CD4-positive, alpha-beta memory T cell (primary cell): ENCODE measurements around the gene CREBBP. TPM values are rescaled to one million over a fixed set of nuclear protein-coding genes. Genes with fewer than 3 reads are reported as not detected.
"Not testable (repeated sequence)": the region's sequence is repeated elsewhere in the genome, so short reads cannot be mapped to it uniquely, and the experiment has no call there.

Experiments used
- CTCF ChIA-PET: fragments of 350-600 bp; sonication (Branson Sonifier 250); formaldehyde crosslinking; loops from one replicate; lab custom pipeline; 2021; ENCODE audit warnings: inconsistent platforms; ENCODE audit not compliant: partially characterized antibody; lab: Charles Lee
- POLR2A ChIA-PET: fragments of 350-600 bp; sonication (Branson Sonifier 250); formaldehyde crosslinking; loops from one replicate; lab custom pipeline; 2021; ENCODE audit not compliant: partially characterized antibody; lab: Charles Lee
- DNase-seq, 5 donors: peaks; one replicate each; pipeline versions ENCODE4 v3.0.0 to v3.0.0-alpha.2; 2020 to 2022; ENCODE audit warnings: mixed read lengths in 1 of 5
- H3K27ac ChIP-seq: one replicate; pipeline ENCODE4 v1.7.0; 2013; ENCODE audit warnings: low read depth, low read length
- H3K27me3 ChIP-seq: 2 replicates; pipeline ENCODE4 v1.7.0; 2013; ENCODE audit warnings: mild to moderate bottlenecking, low read length, moderate library complexity; ENCODE audit not compliant: insufficient read depth
- H3K36me3 ChIP-seq: 2 replicates; pipeline ENCODE4 v1.7.0; 2013; ENCODE audit warnings: mild to moderate bottlenecking, low read length, moderate library complexity; ENCODE audit not compliant: insufficient read depth
- H3K4me1 ChIP-seq: 2 replicates; pipeline ENCODE4 v1.7.0; 2013; ENCODE audit warnings: mild to moderate bottlenecking, low read length, moderate library complexity; ENCODE audit not compliant: insufficient read depth
- H3K4me3 ChIP-seq, 2 donors: one replicate each; pipeline ENCODE4 v1.7.0; 2013; ENCODE audit warnings: low read length in 2 of 2, mild to moderate bottlenecking in 1 of 2
- H3K9me3 ChIP-seq, 2 donors: one replicate each; pipeline ENCODE4 v1.7.0; 2013; ENCODE audit warnings: low read length in 2 of 2, control low read depth in 1 of 2; ENCODE audit not compliant: control insufficient read depth in 1 of 2
- H3K27ac Mint-ChIP-seq, 7 donors: one replicate each; pipeline ENCODE4 v1.8.0; 2020 to 2021; ENCODE audit warnings: mixed read lengths in 7 of 7, mild to moderate bottlenecking in 6 of 7, inconsistent platforms in 3 of 7, moderate library complexity in 3 of 7
- H3K27me3 Mint-ChIP-seq, 2 donors: one replicate each; pipeline ENCODE4 v1.8.0; 2020 to 2021; ENCODE audit warnings: mixed read lengths in 2 of 2
- H3K36me3 Mint-ChIP-seq, 2 donors: one replicate each; pipeline ENCODE4 v1.8.0; 2020 to 2021; ENCODE audit warnings: mixed read lengths in 2 of 2, inconsistent platforms in 1 of 2, mild to moderate bottlenecking in 1 of 2
- H3K4me1 Mint-ChIP-seq, 4 donors: one replicate each; pipeline ENCODE4 v1.8.0; 2020 to 2021; ENCODE audit warnings: mixed read lengths in 4 of 4, mild to moderate bottlenecking in 1 of 4
- H3K4me3 Mint-ChIP-seq, 8 donors: one replicate each; pipeline ENCODE4 v1.8.0; 2020 to 2021; ENCODE audit warnings: mixed read lengths in 8 of 8, mild to moderate bottlenecking in 7 of 8, moderate library complexity in 6 of 8, inconsistent platforms in 3 of 8
- H3K9me3 Mint-ChIP-seq, 8 donors: one replicate each; pipeline ENCODE4 v1.8.0; 2020 to 2021; ENCODE audit warnings: mixed read lengths in 8 of 8, mild to moderate bottlenecking in 5 of 8, inconsistent platforms in 3 of 8, moderate library complexity in 1 of 8
- intact Hi-C: fragments of 100-400 bp; cut with micrococcal nuclease; formaldehyde crosslinking; loops from one replicate; pipeline ENCODE4 v1.15.1; 2023
- polyA plus RNA-seq, 2 donors: library from polyadenylated mRNA; unstranded; fragments of 300-500 nt; fragmentation: Illumina TruSeq; gene quantifications; one replicate each; pipeline ENCODE4 v1.2.3, GENCODE V29; 2021
- total RNA-seq, 2 experiments: library from RNA; stranded (reverse); gene quantifications; one replicate each; pipeline ENCODE4 v1.2.3, GENCODE V29; 2021

The CREBBP gene
- total RNA-seq: 100 to 1,000 TPM; 119 to 133 TPM
- polyA plus RNA-seq: 10 to 100 TPM in 1 of 2 donors, under 1 TPM in 1; 0.60 to 17.9 TPM

DNA sequence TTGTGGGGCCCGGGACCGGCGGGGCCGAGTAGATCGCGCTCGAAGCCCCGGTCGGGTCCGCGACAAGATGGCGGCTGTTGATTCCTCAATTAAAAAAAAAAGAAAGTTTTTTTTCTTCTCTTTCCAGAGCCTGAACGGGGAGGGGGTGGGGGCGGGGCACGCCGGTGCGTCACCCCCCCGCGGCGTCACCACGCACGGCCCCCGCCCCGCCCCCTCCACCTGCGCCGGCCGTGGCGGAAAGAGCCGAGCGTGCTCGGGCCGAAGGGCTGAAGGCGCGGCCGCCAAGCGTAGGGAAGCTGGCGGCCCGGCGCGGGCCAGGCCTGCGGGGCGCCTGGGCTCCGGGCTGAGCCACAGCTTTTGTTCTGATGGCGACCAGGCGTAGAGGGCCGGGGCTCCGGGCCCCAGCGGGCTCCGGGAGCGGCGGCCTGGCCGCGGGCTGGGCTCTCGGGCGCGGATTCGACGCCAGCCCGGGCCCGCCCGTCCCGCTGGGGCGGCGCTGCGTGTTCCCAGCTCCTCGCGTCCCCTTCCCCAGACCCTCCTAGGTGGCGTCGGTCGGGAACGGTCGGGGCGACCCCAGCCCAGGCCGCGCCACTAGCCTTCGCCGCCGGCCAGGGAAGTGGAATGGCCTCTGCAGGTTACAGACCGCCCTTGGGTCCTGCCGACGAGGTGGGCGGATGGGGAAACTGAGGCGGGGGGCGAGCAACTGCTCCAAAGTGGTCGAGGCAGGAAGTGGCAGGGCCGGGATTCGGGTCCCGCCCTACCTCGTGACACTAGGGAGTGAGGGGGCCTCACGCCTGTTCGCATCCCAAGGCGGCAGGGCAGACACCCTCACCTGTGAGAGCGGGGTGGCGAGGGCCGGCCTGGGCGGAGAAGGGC is at the start of gene CREBBP:
CREBBP (minus strand) TSS at position 91 of the 876 bp plus-strand sequence. CDS start 797 bp downstream, outside the sequence.
- Histone ChIP-seq H3K9me3 (no peaks in the 10 kb centered on the region), H3K4me1 (peaks cover 43% of the 10 kb centered on the region), H3K4me3 (peak within 1 kb of the TSS; percentile 58 to 74), H3K36me3 (no peaks in the 10 kb centered on the region), H3K27me3 (no peaks in the 10 kb centered on the region), H3K27ac (peak within 1 kb of the TSS; percentile 71)
- CTCF ChIA-PET: no interaction called here
- intact Hi-C loops: loop anchor here (1.0 to 2.0 kb wide), 4 partner anchors 92 to 373 kb away; partner anchors contain the start of gene TRAP1
- DNase-seq: peak; percentile 81 to 91 (median 87)
- Mint-ChIP-seq H3K27ac (peak within 1 kb of the TSS; percentile 87 to 95 (median 93)), H3K4me3 (peak within 1 kb of the TSS; percentile 85 to 98 (median 92)), H3K9me3 (peaks cover 0 to 2% (median 0%) of the 10 kb centered on the region in 8 donors), H3K27me3 (peaks cover 3 to 5% of the 10 kb centered on the region in 2 donors), H3K36me3 (peaks cover 6 to 30% of the 10 kb centered on the region in 2 donors), H3K4me1 (peaks cover 31 to 46% (median 37%) of the 10 kb centered on the region in 4 donors)
- POLR2A ChIA-PET: interaction anchor here (0.7 to 1.5 kb wide), 6 partner anchors 9 to 391 kb away, joined by 3 to 6 read pairs (median 4); partner anchors contain the start of gene TRAP1

- H3K27ac ChIP-seq, H3K4me1 Mint-ChIP-seq, H3K9me3 Mint-ChIP-seq, CTCF ChIA-PET, H3K4me3 ChIP-seq, H3K36me3 Mint-ChIP-seq, POLR2A ChIA-PET, intact Hi-C loops, DNase-seq, H3K4me3 Mint-ChIP-seq, H3K4me1 ChIP-seq, H3K27ac Mint-ChIP-seq, H3K36me3 ChIP-seq, H3K27me3 ChIP-seq, H3K9me3 ChIP-seq: not testable (repeated sequence)
- peaks cover 6 to 12% of the 10 kb centered on the region in 2 donors for H3K27me3 Mint-ChIP-seq
Measured at GRCh38 chr16:3927147-3927546, 46.6 kb upstream of the CREBBP start.

- Mint-ChIP-seq H3K4me1 (no peaks in the 10 kb centered on the region), H3K9me3 (peaks cover 0 to 8% (median 2%) of the 10 kb centered on the region in 8 donors), H3K36me3 (no peaks in the 10 kb centered on the region), H3K27me3 (peaks cover 12 to 18% of the 10 kb centered on the region in 2 donors), H3K27ac (no peak overlapping the region), H3K4me3 (no peak overlapping the region)
- Histone ChIP-seq H3K9me3 (no peaks in the 10 kb centered on the region), H3K27me3 (no peaks in the 10 kb centered on the region), H3K36me3 (no peaks in the 10 kb centered on the region), H3K4me3 (no peak overlapping the region), H3K27ac (no peak overlapping the region), H3K4me1 (no peaks in the 10 kb centered on the region)
- CTCF ChIA-PET: no interaction called here
- POLR2A ChIA-PET: no interaction called here
- DNase-seq: no peak
- intact Hi-C loops: no loop called here
Measured at GRCh38 chr16:3924763-3925162, 44.2 kb upstream of the CREBBP start.

- ChIA-PET POLR2A (no interaction called here), CTCF (no interaction called here)
- Histone ChIP-seq H3K9me3 (no peaks in the 10 kb centered on the region), H3K4me3 (no peak overlapping the region), H3K27me3 (no peaks in the 10 kb centered on the region), H3K4me1 (no peaks in the 10 kb centered on the region), H3K36me3 (no peaks in the 10 kb centered on the region), H3K27ac (no peak overlapping the region)
- H3K36me3 Mint-ChIP-seq: peaks cover 1 to 5% of the 10 kb centered on the region in 2 donors
- peaks cover 14 to 17% of the 10 kb centered on the region in 2 donors for H3K27me3 Mint-ChIP-seq
- DNase-seq: no peak
- intact Hi-C loops: no loop called here
- H3K4me3 Mint-ChIP-seq: no peak overlapping the region
- no peaks in the 10 kb centered on the region for H3K4me1 Mint-ChIP-seq
- H3K9me3 Mint-ChIP-seq: peaks cover 2 to 22% (median 15%) of the 10 kb centered on the region in 8 donors
- no peak overlapping the region for H3K27ac Mint-ChIP-seq
Measured at GRCh38 chr16:3922241-3922640, 41.7 kb upstream of the CREBBP start.

DNA sequence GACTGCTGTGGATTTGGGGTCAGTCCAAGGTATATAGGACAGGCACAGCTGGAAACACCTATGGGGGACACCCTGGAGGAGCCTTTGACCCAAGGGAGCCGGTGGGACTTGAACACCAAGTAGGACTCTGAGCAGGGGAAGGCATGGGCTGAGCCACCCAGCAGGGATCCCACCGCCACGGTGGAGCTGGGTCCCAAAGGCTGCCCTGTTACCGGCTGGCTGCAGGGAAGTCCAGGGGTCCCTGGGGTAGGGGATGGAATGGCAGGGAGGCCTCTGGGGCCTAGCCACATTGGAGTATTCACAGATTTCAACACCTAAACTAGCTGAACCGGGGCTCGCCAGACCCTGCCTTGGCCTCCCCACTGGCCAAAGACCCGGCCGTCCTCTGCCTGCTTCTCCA is 39.7 kb upstream of the CREBBP start:
- H3K9me3 ChIP-seq: no peaks in the 10 kb centered on the region
- ChIA-PET CTCF (no interaction called here), POLR2A (no interaction called here)
- Mint-ChIP-seq H3K9me3 (peaks cover 2 to 22% (median 16%) of the 10 kb centered on the region in 8 donors), H3K4me3 (no peak overlapping the region), H3K4me1 (no peaks in the 10 kb centered on the region), H3K36me3 (peaks cover 1 to 5% of the 10 kb centered on the region in 2 donors), H3K27me3 (peaks cover 11 to 17% of the 10 kb centered on the region in 2 donors), H3K27ac (no peak overlapping the region)
- no peaks in the 10 kb centered on the region for H3K4me1 ChIP-seq
- intact Hi-C loops: no loop called here
- no peak overlapping the region for H3K27ac ChIP-seq
- DNase-seq: no peak
- H3K27me3 ChIP-seq: no peaks in the 10 kb centered on the region
- no peak overlapping the region for H3K4me3 ChIP-seq
- H3K36me3 ChIP-seq: no peaks in the 10 kb centered on the region

- H3K4me1 Mint-ChIP-seq: no peaks in the 10 kb centered on the region
- Histone ChIP-seq H3K4me3 (no peak overlapping the region), H3K36me3 (no peaks in the 10 kb centered on the region), H3K27ac (no peak overlapping the region), H3K4me1 (no peaks in the 10 kb centered on the region), H3K27me3 (no peaks in the 10 kb centered on the region), H3K9me3 (no peaks in the 10 kb centered on the region)
- ChIA-PET POLR2A (no interaction called here), CTCF (no interaction called here)
- peaks cover 2 to 22% (median 16%) of the 10 kb centered on the region in 8 donors for H3K9me3 Mint-ChIP-seq
- peaks cover 1 to 5% of the 10 kb centered on the region in 2 donors for H3K36me3 Mint-ChIP-seq
- H3K4me3 Mint-ChIP-seq: no peak overlapping the region
- peaks cover 11 to 14% of the 10 kb centered on the region in 2 donors for H3K27me3 Mint-ChIP-seq
- no peak for DNase-seq
- intact Hi-C loops: no loop called here
- peak overlapping the region in 1 of 7 donors; percentile 24 for H3K27ac Mint-ChIP-seq
Measured at GRCh38 chr16:3919413-3919812, 38.9 kb upstream of the CREBBP start.

- peaks cover 1 to 5% of the 10 kb centered on the region in 2 donors for H3K36me3 Mint-ChIP-seq
Measured at GRCh38 chr16:3915426-3916260, 35.1 kb upstream of the CREBBP start.

More at GRCh38 chr16:3915426-3916260, 35.1 kb upstream of the CREBBP start:
- DNase-seq: no peak
- Mint-ChIP-seq H3K4me1 (no peaks in the 10 kb centered on the region), H3K27me3 (peaks cover 2 to 4% of the 10 kb centered on the region in 2 donors), H3K27ac (no peak overlapping the region), H3K9me3 (peaks cover 2 to 19% (median 14%) of the 10 kb centered on the region in 8 donors), H3K4me3 (no peak overlapping the region)
- Histone ChIP-seq H3K9me3 (no peaks in the 10 kb centered on the region), H3K4me3 (no peak overlapping the region), H3K27ac (no peak overlapping the region), H3K36me3 (no peaks in the 10 kb centered on the region), H3K4me1 (no peaks in the 10 kb centered on the region), H3K27me3 (no peaks in the 10 kb centered on the region)
- CTCF ChIA-PET: no interaction called here
- POLR2A ChIA-PET: no interaction called here
- intact Hi-C loops: no loop called here
